T-helper 17 cell (primary cell): ENCODE measurements around the gene PXMP4. TPM values are rescaled to one million over a fixed set of nuclear protein-coding genes. Genes with fewer than 3 reads are reported as not detected.
A peak's percentile ranks its signal among the peaks of the same experiment; 100 is the strongest.
"Not testable (repeated sequence)": the region's sequence is repeated elsewhere in the genome, so short reads cannot be mapped to it uniquely, and the experiment has no call there.

ENCODE experiments used
- ATAC-seq: fragments of 150-1000 bp; cut with Tn5 transposase; 2 replicates; pipeline ENCODE4 v1.10.0; 2021; ENCODE audit warnings: mild to moderate bottlenecking, moderate library complexity
- DNase-seq, 3 donors: peaks; one replicate each; pipeline versions ENCODE4 v3.0.0 to v3.0.0-alpha.2; 2020 to 2021
- H3K9me3 ChIP-seq: one replicate; pipeline ENCODE4 v1.7.0; 2013; ENCODE audit warnings: low read length, mild to moderate bottlenecking; ENCODE audit not compliant: control insufficient read depth, poor library complexity, severe bottlenecking
- H3K27ac Mint-ChIP-seq: one replicate; pipeline ENCODE4 v1.8.0; 2022; ENCODE audit warnings: mild to moderate bottlenecking, moderate library complexity, mixed read lengths
- H3K27me3 Mint-ChIP-seq: one replicate; pipeline ENCODE4 v1.8.0; 2022; ENCODE audit warnings: mixed read lengths
- H3K36me3 Mint-ChIP-seq: one replicate; pipeline ENCODE4 v1.8.0; 2022; ENCODE audit warnings: low read depth, mixed read lengths
- H3K4me1 Mint-ChIP-seq: one replicate; pipeline ENCODE4 v1.8.0; 2022; ENCODE audit warnings: mild to moderate bottlenecking, mixed read lengths
- H3K4me3 Mint-ChIP-seq: one replicate; pipeline ENCODE4 v1.8.0; 2022; ENCODE audit warnings: mild to moderate bottlenecking, moderate library complexity, mixed read lengths
- total RNA-seq, 4 donors: library from RNA in 2 of 4; stranded (reverse) in 2 of 4; gene quantifications; one replicate each; pipeline ENCODE4 v1.2.3 and lab custom pipeline; 2022 to 2026

PXMP4 gene, protein sequence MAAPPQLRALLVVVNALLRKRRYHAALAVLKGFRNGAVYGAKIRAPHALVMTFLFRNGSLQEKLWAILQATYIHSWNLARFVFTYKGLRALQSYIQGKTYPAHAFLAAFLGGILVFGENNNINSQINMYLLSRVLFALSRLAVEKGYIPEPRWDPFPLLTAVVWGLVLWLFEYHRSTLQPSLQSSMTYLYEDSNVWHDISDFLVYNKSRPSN
- total RNA-seq (1 to 10 TPM; 3.7 to 4.0 TPM), total RNA-seq (lab: John Stamatoyannopoulos, UW) (11.2 to 17.7 reads per million in 2 donors)

DNA sequence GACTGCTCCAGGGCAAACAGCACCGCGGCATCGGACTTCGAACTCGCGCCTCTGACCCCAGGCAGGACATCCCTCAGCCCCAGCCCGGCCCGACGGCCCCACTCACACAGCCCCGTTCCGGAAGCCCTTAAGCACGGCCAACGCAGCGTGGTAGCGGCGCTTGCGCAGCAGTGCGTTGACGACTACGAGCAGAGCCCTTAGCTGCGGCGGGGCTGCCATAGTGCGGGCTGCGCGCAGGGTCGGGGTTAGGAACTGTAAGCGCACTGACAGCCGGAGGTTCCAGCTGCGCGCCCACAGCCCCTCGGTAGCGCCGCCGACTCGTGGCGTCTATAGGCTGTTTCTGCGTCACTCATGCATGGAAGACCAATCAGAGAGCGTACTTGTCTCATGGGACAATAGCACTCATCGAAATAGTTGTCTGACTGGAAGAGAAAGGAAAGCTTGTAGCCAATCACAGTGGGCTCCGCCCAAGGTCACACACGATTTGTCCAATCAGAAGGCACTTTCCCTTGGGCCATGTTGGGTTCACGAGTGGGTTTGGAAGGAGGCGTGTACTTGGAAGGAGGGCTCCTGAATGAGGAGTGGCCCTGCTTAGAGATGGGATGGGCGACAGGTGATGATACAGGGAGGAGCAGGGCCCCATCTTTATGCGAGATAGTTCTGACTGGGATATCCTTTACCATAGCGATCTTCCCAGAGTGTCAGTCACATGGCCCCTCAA lies at the start of gene PXMP4:
TSS of gene PXMP4 (minus strand) at position 322 of the 721 bp plus-strand sequence. CDS start at position 219, 103 bp downstream.
- ATAC-seq: peak; percentile 98
- H3K27me3 Mint-ChIP-seq: no peaks in the 10 kb centered on the region
- peak within 1 kb of the TSS; percentile 8 for H3K27ac Mint-ChIP-seq
- H3K4me3 Mint-ChIP-seq: peak within 1 kb of the TSS; percentile 80
- peaks cover 12% of the 10 kb centered on the region for H3K4me1 Mint-ChIP-seq
- DNase-seq: peak; percentile 69 to 79 (median 73)
- H3K36me3 Mint-ChIP-seq: peaks cover 3% of the 10 kb centered on the region
- H3K9me3 ChIP-seq: no peaks in the 10 kb centered on the region

DNA sequence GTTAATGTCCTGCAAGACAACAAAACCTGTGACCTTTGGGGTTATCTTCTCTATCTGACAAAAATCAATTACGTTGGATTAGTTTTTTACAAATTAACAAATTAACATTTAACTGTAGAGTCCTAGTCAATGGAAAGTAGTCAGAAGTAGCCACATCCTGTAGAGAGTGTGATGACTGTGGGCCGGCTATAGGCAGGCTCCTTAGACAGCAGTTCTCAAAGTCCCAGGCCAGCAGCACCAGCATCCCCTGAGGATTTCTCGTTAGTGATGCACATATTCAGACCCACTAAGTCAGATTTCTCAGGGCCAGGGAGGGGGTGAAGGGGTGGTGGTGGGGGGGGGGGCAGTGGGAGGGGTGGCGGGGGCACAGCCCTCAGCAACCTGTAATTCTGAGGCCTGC lies 48.9 kb upstream of the PXMP4 start:
- no peak overlapping the region for H3K27ac Mint-ChIP-seq
- no peak overlapping the region for H3K4me3 Mint-ChIP-seq
- DNase-seq: no peak
- H3K9me3 ChIP-seq: no peaks in the 10 kb centered on the region
- peaks cover 2% of the 10 kb centered on the region for H3K4me1 Mint-ChIP-seq
- no peaks in the 10 kb centered on the region for H3K27me3 Mint-ChIP-seq
- no peak for ATAC-seq
- peaks cover 2% of the 10 kb centered on the region for H3K36me3 Mint-ChIP-seq

DNA sequence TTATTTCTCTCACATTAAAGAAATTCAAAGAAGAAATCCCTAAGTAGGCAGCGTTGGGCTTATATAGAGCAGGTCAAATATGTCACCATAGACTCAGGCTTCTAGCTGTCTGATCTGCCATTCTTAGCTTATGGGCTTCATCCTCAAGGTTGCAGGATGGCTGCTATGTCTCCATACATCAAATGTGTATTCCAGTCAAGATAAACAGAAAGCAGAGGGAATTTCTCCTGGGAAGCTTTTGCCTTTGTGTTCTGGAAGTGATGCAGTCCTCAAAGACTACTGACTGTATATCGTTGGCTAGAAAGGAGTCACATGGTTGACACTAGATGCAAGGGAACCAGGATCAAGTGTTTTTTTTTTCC lies 47.6 kb upstream of the PXMP4 start:
- no peaks in the 10 kb centered on the region for H3K27me3 Mint-ChIP-seq
- H3K4me1 Mint-ChIP-seq: peaks cover 2% of the 10 kb centered on the region
- ATAC-seq (no peak), DNase-seq (no peak)
- H3K9me3 ChIP-seq: no peaks in the 10 kb centered on the region
- H3K27ac Mint-ChIP-seq: no peak overlapping the region
- H3K4me3 Mint-ChIP-seq: no peak overlapping the region
- H3K36me3 Mint-ChIP-seq: peaks cover 2% of the 10 kb centered on the region

DNA sequence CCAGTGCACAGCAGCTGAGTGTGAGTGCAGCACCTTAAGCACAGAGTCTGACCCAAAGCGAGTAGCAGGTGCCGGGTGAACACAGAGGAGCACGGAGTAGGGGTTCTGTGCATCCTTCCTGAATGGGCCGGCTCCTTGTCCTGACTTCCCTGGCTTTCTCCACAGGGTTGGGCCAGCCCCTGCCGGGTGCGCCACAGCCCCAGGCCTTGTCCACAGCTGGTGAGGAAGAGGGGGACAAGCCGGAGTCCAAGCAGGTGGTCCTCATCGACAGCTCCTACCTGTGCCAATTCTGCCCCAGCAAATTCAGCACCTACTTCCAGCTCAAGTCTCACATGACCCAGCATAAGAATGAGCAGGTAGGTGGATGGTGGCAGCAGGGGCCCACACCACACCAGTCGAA lies 46.6 kb upstream of the PXMP4 start:
- no peaks in the 10 kb centered on the region for H3K27me3 Mint-ChIP-seq
- H3K9me3 ChIP-seq: no peaks in the 10 kb centered on the region
- H3K4me1 Mint-ChIP-seq: no peaks in the 10 kb centered on the region
- no peak overlapping the region for H3K27ac Mint-ChIP-seq
- ATAC-seq (no peak), DNase-seq (no peak)
- no peak overlapping the region for H3K4me3 Mint-ChIP-seq
- H3K36me3 Mint-ChIP-seq: peaks cover 2% of the 10 kb centered on the region

DNA sequence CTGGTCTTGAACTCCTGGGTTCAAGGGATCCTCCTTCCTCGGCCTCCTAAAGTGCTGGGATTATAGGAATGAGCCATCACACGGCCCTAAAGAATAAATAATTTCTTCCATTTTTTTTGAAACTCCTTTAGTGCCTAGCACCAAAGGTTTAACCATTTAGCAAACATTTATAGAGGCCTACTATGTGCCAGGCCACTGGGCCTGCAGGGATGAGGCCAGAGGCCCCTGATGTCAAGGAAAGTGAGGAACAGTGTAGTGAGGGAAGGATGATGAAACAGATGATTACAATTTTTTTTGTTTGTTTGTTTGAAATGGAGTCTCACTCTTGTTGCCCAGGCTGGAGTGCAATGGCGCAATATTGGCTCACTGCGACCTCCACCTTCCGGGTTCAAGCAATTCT lies 45.5 kb upstream of the PXMP4 start:
- no peaks in the 10 kb centered on the region for H3K9me3 ChIP-seq
- ATAC-seq (no peak), DNase-seq (no peak)
- Mint-ChIP-seq H3K4me3 (no peak overlapping the region), H3K4me1 (no peaks in the 10 kb centered on the region), H3K36me3 (peaks cover 2% of the 10 kb centered on the region), H3K27ac (no peak overlapping the region), H3K27me3 (no peaks in the 10 kb centered on the region)

DNA sequence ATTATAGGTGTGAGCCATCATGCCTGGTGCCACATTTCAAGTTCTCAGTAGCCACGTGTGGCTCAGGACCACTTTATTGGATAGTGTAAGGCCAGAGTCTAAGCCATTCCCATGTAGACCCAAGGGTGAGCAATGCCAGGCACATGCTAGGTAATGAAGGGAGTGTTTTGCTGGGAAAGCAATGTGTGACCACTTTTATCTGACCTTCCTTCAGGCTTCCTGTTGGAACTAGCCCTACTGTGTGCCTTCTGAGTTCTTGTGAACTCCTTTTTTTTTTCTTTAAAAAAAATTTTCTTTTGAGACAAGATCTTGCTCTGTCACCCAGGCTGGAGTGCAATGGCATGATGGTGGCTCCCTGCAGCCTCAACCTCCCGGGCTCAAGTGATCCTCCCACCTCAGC lies 45.0 kb upstream of the PXMP4 start:
- no peaks in the 10 kb centered on the region for H3K4me1 Mint-ChIP-seq
- no peaks in the 10 kb centered on the region for H3K9me3 ChIP-seq
- no peaks in the 10 kb centered on the region for H3K27me3 Mint-ChIP-seq
- no peak overlapping the region for H3K4me3 Mint-ChIP-seq
- H3K36me3 Mint-ChIP-seq: peaks cover 2% of the 10 kb centered on the region
- ATAC-seq (no peak), DNase-seq (no peak)
- no peak overlapping the region for H3K27ac Mint-ChIP-seq

DNA sequence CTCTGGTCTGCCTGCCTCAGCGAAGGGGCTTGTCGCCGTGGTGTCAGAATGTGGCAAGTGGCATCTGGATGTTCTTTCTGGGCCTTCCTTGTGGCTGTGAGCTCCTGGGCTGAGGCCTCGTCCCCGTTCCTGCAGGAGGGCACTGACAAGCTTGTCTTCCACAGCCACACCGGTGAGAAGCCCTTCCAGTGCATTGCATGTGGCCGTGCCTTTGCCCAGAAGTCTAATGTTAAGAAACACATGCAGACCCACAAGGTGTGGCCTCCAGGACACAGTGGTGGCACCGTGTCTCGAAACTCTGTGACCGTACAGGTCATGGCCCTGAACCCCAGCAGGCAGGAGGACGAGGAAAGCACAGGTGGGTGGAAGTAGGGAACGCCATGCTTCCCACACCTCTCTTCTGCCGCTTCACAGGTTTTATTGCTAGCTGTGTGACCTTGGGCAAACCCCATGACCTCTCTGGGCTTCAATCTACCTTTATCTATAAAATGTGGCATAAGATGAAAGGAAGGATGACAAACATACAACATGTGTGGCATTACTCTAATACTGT lies 41.7 kb upstream of the PXMP4 start:
- Mint-ChIP-seq H3K27ac (no peak overlapping the region), H3K27me3 (no peaks in the 10 kb centered on the region), H3K4me1 (peaks cover 2% of the 10 kb centered on the region), H3K4me3 (no peak overlapping the region), H3K36me3 (peaks cover 2% of the 10 kb centered on the region)
- no peaks in the 10 kb centered on the region for H3K9me3 ChIP-seq
- DNase-seq (no peak), ATAC-seq (no peak)

DNA sequence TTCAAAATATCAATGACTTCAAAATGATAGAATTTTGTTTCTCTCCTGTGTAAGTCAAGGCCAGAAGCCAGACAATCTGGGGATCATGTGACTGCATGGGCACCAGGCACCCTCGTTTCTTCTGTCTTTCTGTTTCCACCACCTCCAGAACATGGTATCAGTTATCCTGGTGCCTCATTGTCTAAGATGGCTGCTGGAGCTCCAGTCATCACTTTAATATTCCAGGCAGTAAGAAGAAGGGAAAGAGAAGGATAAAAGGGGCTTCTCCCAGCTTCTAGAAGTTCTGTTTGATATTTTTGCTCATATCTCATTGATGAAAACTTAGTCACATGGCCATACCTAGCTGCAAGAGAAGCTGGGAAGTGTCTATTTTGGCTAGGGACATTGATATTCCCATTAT lies 37.3 kb upstream of the PXMP4 start:
- H3K9me3 ChIP-seq: no peaks in the 10 kb centered on the region
- Mint-ChIP-seq H3K27ac (no peak overlapping the region), H3K4me1 (peaks cover 2% of the 10 kb centered on the region), H3K4me3 (no peak overlapping the region), H3K36me3 (no peaks in the 10 kb centered on the region), H3K27me3 (no peaks in the 10 kb centered on the region)
- DNase-seq: no peak
- no peak for ATAC-seq

DNA sequence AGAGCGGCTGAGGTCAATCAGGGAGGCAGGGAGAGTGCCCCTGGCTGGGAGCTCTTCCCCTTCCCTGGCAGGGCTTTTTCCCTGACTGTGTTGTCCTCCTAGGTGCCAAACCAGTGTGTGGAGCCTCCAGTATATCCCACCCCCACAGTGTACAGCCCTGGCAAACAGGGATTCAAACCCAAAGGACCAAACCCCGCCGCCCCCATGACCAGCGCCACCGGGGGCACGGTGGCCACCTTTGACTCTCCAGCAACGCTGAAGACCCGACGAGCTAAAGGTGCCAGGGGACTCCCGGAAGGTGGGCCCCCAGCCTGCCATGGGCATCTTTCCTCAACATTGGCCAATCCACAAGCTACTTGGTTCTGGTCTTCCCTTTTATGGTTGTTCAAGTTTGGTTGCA lies 36.9 kb upstream of the PXMP4 start:
- Mint-ChIP-seq H3K4me1 (peaks cover 2% of the 10 kb centered on the region), H3K4me3 (no peak overlapping the region), H3K27ac (no peak overlapping the region), H3K36me3 (no peaks in the 10 kb centered on the region), H3K27me3 (no peaks in the 10 kb centered on the region)
- no peak for DNase-seq
- no peaks in the 10 kb centered on the region for H3K9me3 ChIP-seq
- ATAC-seq: no peak

DNA sequence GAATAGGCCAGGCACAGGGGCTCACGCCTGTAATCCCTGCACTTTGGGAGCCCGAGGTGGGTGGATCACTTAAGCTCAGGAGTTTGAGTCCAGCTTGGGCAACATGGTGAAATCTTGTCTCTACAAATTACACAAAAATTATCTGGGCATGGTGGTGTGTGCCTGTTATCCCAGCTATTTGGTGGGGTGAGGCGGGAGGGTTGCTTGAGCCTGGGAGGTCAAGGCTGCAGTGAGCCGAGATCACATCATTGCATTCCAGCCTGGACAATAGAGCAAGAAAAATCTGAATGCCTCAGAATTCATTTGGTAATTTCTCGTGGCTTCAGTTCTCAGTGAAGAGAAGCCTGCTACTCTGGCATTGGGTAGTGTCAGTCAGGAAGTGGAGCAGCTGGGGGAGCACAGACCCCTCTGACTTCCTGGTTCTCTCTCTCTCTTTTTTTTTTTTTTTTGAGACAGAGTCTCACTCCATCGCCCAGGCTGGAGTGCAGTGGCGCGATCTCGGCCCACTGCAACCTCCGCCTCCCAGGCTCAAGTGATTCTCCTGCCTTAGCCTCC lies 35.9 kb upstream of the PXMP4 start:
- not testable (repeated sequence) for H3K9me3 ChIP-seq, H3K27ac Mint-ChIP-seq, H3K4me3 Mint-ChIP-seq, H3K4me1 Mint-ChIP-seq, ATAC-seq, H3K36me3 Mint-ChIP-seq, H3K27me3 Mint-ChIP-seq, DNase-seq

DNA sequence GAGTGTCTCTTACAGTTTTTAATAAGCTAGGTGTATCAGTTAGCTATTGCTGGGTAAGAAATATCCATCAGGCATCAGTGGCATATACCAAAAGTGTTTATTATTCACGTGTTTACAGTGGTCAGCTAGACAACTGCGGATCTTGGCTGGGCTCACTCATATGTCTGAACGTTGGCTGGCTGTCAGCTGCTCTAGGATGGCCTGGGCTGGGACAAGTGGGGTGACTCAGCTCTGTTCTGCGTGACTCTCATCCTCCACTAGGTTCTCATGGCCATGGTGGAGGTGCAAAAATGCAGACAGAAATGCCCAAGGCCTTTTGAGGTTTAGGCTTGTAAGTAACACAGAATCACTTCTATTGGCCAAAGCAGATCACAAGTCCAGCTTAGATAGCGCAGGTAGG lies 33.7 kb upstream of the PXMP4 start:
- no peak for ATAC-seq
- Mint-ChIP-seq H3K4me3 (no peak overlapping the region), H3K4me1 (no peaks in the 10 kb centered on the region), H3K36me3 (peaks cover 3% of the 10 kb centered on the region), H3K27ac (no peak overlapping the region), H3K27me3 (no peaks in the 10 kb centered on the region)
- no peaks in the 10 kb centered on the region for H3K9me3 ChIP-seq
- no peak for DNase-seq

DNA sequence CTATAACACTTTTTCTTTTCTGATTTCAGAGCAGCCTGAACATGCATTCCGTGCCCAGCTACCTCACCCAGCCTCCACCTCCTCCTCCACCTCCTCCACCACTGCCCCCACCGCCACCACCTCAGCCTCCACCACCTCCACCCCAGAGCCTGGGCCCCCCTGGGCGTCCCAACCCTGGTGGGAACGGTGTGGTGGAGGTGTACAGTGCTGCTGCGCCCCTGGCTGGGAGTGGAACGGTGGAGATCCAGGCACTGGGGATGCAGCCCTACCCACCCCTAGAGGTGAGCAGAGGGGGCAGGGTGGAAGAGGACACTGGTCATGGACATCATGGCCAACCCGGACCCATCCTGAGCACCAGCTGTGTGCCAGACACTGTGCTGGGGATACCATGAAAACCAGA lies 33.0 kb upstream of the PXMP4 start:
- DNase-seq (no peak), ATAC-seq (no peak)
- H3K27ac Mint-ChIP-seq: peak overlapping the region; percentile 54
- no peak overlapping the region for H3K4me3 Mint-ChIP-seq
- peaks cover 4% of the 10 kb centered on the region for H3K36me3 Mint-ChIP-seq
- peaks cover 2% of the 10 kb centered on the region for H3K4me1 Mint-ChIP-seq
- H3K9me3 ChIP-seq: no peaks in the 10 kb centered on the region
- H3K27me3 Mint-ChIP-seq: no peaks in the 10 kb centered on the region

DNA sequence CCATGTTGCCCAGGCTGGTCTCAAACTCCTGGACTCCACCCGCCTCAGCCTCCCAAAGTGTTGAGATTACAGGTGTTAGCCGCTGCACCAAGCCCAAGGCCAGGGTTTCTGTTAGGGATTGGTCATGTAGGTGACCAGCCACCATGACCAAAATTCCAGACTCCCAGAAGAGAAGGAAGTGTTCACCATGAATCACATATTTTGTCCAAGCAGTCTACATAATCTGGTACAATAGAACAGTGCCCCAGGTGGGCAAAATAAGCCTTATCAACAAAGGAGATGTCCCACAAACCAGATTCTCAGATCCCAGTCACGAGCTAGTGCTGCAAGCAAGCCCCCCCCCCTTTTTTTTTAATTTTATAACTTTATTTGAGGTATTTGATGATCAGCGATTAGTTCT lies 31.7 kb upstream of the PXMP4 start:
- H3K36me3 Mint-ChIP-seq: peaks cover 4% of the 10 kb centered on the region
- no peak for DNase-seq
- no peak for ATAC-seq
- peaks cover 2% of the 10 kb centered on the region for H3K4me1 Mint-ChIP-seq
- no peak overlapping the region for H3K4me3 Mint-ChIP-seq
- no peaks in the 10 kb centered on the region for H3K9me3 ChIP-seq
- no peak overlapping the region for H3K27ac Mint-ChIP-seq
- H3K27me3 Mint-ChIP-seq: no peaks in the 10 kb centered on the region
